Sigmoid colon (tissue), 7 donors: ENCODE measurements around the gene ETV3. TPM values are rescaled to one million over a fixed set of nuclear protein-coding genes. Genes with fewer than 3 reads are reported as not detected.
A peak's percentile ranks its signal among the peaks of the same experiment; 100 is the strongest.

Experiments
- DNase-seq: peaks from one replicate; pipeline ENCODE4 v3.0.0-alpha.2; 2019
- H3K27ac ChIP-seq, 4 donors: fragments of 200-600 bp; sonication (generic); one replicate each; pipeline ENCODE4 v1.5.1; 2016 to 2019; ENCODE audit warnings: mild to moderate bottlenecking in 1 of 4
- H3K27me3 ChIP-seq, 3 donors: fragments of 200-600 bp; sonication (generic); one replicate each; pipeline ENCODE4 v1.5.1; 2019; ENCODE audit warnings: mild to moderate bottlenecking in 1 of 3
- H3K36me3 ChIP-seq, 4 donors: fragments of 200-600 bp; sonication (generic); one replicate each; pipeline ENCODE4 v1.5.1; 2016 to 2019
- H3K4me1 ChIP-seq, 4 donors: fragments of 200-600 bp; sonication (generic); one replicate each; pipeline ENCODE4 v1.5.1; 2017 to 2019
- H3K4me3 ChIP-seq, 4 donors: fragments of 200-600 bp; sonication (generic); one replicate each; pipeline ENCODE4 v1.5.1; 2017 to 2019; ENCODE audit warnings: mild to moderate bottlenecking in 2 of 4, moderate library complexity in 1 of 4
- H3K9me3 ChIP-seq, 4 donors: fragments of 200-600 bp in 3 of 4; sonication (generic) in 3 of 4; one replicate each; pipeline versions ENCODE4 v1.5.1 to v1.6.1; 2013 to 2019
- EP300 ChIP-seq, 4 donors: sonication (generic); formaldehyde crosslinking; IDR thresholded peaks; one replicate each; pipeline ENCODE4 v1.6.1; 2017; ENCODE audit warnings: antibody characterized with exemption in 4 of 4
- POLR2A ChIP-seq, 2 donors: fragments of 450-650 bp; IDR thresholded peaks; one replicate each; pipeline ENCODE4 v1.6.1; 2016; ENCODE audit warnings: antibody characterized with exemption in 2 of 2, mild to moderate bottlenecking in 2 of 2, moderate library complexity in 2 of 2
- POLR2AphosphoS5 ChIP-seq, 4 donors: sonication (generic); formaldehyde crosslinking; IDR thresholded peaks; one replicate each; pipeline ENCODE4 v1.6.1; 2017; ENCODE audit warnings: antibody characterized with exemption in 4 of 4
- WGBS, 2 donors: extraction: QIAGEN DNeasy Blood & Tissue Kit; methylation state at CpG; one replicate each; pipeline ENCODE4 v1.1.7; 2013; 5-methylcytosine and 5-hydroxymethylcytosine counted together
- intact Hi-C: fragments of 100-400 bp; cut with DNase I; formaldehyde crosslinking; loops from one replicate; pipeline ENCODE4 v1.15.1; 2023
- polyA plus RNA-seq, 3 donors: library from polyadenylated mRNA; stranded (reverse); fragments of 200-250 nt; gene quantifications; one replicate each; pipeline ENCODE4 v1.2.3, GENCODE V29; 2013
- total RNA-seq, 4 donors: library from RNA; depleted of rRNA; stranded (reverse); fragments of >200 nt; gene quantifications; one replicate each; pipeline ENCODE4 v1.1.0, GENCODE V29; 2016
- TF ChIP-seq, protein P1 (sequence below), 4 experiments: fragments of 450-650 bp in 3 of 4; fragments of 200-600 bp in 1 of 4; IDR thresholded peaks; one replicate each; pipeline ENCODE4 v1.5.1; 2016 to 2019; ENCODE audit warnings: antibody characterized with exemption in 4 of 4, mild to moderate bottlenecking in 3 of 4, moderate library complexity in 2 of 4
- donor health status: healthy with polysubstance abuse.
- donor health status: Bipolar disorder and iron deficiency.
- donor health status: healthy.

The ETV3 gene
- total and polyA plus RNA-seq, 7 donors, result 6.6 to 20.2 (median 14.1) TPM

DNA sequence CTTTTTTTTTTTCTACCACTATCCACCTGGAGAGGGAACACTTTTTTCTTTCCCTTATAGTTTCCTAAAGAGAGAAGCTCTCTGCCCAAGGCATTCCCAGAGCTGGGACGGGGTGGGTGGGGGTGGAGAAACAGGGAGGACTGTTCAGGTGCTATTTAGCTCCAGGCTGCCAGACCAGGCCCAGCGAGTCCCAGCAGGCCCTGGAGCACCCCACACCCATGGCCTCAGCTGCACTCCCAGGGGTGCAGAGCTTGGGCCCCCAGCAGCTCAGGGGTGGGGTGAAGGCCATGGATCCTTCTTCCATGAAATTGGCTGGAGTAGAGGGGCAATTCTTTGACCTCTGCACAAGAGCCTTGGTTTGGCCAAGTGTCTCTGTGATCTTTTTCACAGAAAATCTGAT, 42.6 kb downstream of the ETV3 start:
- 81 to 86% methylated on average over 2 of the region's 2 CpGs for WGBS, 2 donors
- Histone ChIP-seq H3K9me3 (no peaks in the 10 kb centered on the region), H3K27ac (no peak overlapping the region), H3K4me3 (no peak overlapping the region), H3K36me3 (no peaks in the 10 kb centered on the region), H3K4me1 (peaks cover 0 to 7% (median 5%) of the 10 kb centered on the region in 4 donors), H3K27me3 (no peaks in the 10 kb centered on the region)
- intact Hi-C loops, result no loop called here
- no peak for TF ChIP-seq EP300 (IDR thresholded peaks at IDR 0.05)
- TF ChIP-seq, protein P1, sequence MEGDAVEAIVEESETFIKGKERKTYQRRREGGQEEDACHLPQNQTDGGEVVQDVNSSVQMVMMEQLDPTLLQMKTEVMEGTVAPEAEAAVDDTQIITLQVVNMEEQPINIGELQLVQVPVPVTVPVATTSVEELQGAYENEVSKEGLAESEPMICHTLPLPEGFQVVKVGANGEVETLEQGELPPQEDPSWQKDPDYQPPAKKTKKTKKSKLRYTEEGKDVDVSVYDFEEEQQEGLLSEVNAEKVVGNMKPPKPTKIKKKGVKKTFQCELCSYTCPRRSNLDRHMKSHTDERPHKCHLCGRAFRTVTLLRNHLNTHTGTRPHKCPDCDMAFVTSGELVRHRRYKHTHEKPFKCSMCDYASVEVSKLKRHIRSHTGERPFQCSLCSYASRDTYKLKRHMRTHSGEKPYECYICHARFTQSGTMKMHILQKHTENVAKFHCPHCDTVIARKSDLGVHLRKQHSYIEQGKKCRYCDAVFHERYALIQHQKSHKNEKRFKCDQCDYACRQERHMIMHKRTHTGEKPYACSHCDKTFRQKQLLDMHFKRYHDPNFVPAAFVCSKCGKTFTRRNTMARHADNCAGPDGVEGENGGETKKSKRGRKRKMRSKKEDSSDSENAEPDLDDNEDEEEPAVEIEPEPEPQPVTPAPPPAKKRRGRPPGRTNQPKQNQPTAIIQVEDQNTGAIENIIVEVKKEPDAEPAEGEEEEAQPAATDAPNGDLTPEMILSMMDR (IDR thresholded peaks at IDR 0.05), result no peak
- no peak for TF ChIP-seq POLR2A (IDR thresholded peaks at IDR 0.05)
- TF ChIP-seq POLR2AphosphoS5 (IDR thresholded peaks at IDR 0.05), result no peak
- peak; percentile 18 for DNase-seq

DNA sequence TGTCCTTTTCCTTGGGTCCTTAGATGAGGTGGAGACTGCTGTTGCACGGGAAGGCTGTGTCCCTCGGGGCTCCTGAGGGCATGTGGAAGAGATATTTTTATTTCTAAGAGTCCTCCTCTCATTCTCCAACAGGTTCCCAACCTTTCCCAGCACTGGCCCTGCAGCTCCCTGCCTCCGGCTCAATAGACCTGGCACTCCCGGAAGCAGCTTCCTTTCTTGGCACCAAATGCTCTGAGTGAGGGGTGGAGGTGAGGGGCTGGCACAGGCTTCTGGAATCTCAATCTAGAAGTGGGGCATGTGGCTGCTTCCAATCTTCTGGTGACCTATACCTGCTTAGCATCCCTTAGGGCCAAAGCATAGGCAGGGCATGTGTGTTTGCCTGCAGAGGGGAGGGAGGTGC, 43.1 kb downstream of the ETV3 start:
- TF ChIP-seq, protein P1 (IDR thresholded peaks at IDR 0.05), result no peak
- TF ChIP-seq POLR2AphosphoS5 (IDR thresholded peaks at IDR 0.05), result no peak
- TF ChIP-seq POLR2A (IDR thresholded peaks at IDR 0.05), result no peak
- TF ChIP-seq EP300 (IDR thresholded peaks at IDR 0.05), result no peak
- DNase-seq, result peak; percentile 19

DNA sequence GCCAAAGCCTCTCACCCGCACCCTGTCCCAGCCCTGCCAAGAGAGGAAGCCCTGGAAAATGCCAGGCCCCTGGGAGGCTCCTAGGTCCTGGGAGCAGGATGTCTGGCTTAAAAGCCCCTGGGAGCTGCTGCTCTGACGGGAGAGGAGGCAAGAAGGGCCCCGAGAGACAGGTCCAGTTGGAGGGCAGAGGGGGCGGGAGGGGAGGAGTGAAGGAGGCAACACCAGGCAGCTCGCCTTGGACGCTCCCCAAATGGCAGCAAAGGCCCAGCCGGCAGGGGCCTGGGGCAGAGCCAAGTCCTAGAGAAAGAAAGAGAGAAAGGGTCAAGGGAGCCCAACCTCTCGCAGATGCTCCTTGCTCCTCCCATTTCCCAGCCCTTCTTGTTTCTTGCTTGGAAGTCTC, 45.4 kb downstream of the ETV3 start:
- peaks cover 0 to 16% (median 11%) of the 10 kb centered on the region in 4 donors for H3K4me1 ChIP-seq
- 67 to 71% methylated on average over 8 of the region's 8 CpGs for WGBS, 2 donors
- DNase-seq, result peak; percentile 63
- H3K36me3 ChIP-seq, result no peaks in the 10 kb centered on the region
- no peak overlapping the region for H3K27ac ChIP-seq
- intact Hi-C loops, result no loop called here
- TF ChIP-seq EP300 (IDR thresholded peaks at IDR 0.05) (no peak), POLR2A (IDR thresholded peaks at IDR 0.05) (no peak), POLR2AphosphoS5 (IDR thresholded peaks at IDR 0.05) (no peak)
- TF ChIP-seq, protein P1 (IDR thresholded peaks at IDR 0.05), result no peak
- H3K9me3 ChIP-seq, result no peaks in the 10 kb centered on the region
- no peak overlapping the region for H3K4me3 ChIP-seq
- no peaks in the 10 kb centered on the region for H3K27me3 ChIP-seq

More for the DNA sequence above, 43.1 kb downstream of the ETV3 start:
- Histone ChIP-seq H3K4me1 (peaks cover 0 to 12% (median 10%) of the 10 kb centered on the region in 4 donors), H3K27me3 (no peaks in the 10 kb centered on the region), H3K27ac (no peak overlapping the region), H3K36me3 (no peaks in the 10 kb centered on the region), H3K4me3 (no peak overlapping the region), H3K9me3 (no peaks in the 10 kb centered on the region)
- intact Hi-C loops, result no loop called here
- WGBS, 2 donors, result 70 to 82% methylated on average over 4 of the region's 4 CpGs

DNA sequence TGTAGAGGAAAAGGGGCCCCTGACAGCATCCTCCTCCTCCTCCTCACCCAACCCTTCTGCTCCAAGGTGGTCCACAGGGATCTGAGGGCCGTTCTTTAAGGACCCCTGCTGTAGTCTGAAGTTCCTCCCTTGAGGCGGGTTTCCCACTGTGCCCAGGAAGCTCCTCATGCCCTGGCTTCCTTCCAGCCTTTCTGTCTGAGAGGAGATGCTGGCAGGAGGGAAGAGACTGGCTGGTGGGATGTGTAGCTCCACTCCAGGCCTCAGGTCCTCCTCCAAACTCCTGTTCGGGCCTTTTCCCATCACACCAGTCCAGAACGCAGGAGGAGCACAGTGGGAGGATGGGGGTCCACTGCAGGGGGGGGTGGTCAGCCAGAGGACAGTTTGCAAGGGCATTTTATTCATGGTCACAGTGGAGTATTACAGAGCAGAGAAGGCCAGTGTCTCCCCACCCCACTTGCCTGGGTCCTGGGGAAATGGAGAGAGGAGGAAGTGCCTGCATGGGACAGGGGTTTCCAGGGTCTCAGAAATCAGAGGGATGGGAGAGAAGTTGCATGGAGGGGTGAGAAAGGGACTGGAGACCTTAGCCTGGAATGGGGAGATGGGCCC, 46.4 kb downstream of the ETV3 start:
- WGBS, 2 donors, result 78 to 80% methylated on average over 4 of the region's 4 CpGs
- Histone ChIP-seq H3K4me1 (peaks cover 0 to 16% (median 11%) of the 10 kb centered on the region in 4 donors), H3K27me3 (no peaks in the 10 kb centered on the region), H3K9me3 (no peaks in the 10 kb centered on the region), H3K27ac (no peak overlapping the region), H3K36me3 (no peaks in the 10 kb centered on the region), H3K4me3 (no peak overlapping the region)
- intact Hi-C loops, result no loop called here
- peak; percentile 48 for DNase-seq
- TF ChIP-seq POLR2A (IDR thresholded peaks at IDR 0.05) (no peak), EP300 (IDR thresholded peaks at IDR 0.05) (no peak), POLR2AphosphoS5 (IDR thresholded peaks at IDR 0.05) (no peak)
- TF ChIP-seq, protein P1 (IDR thresholded peaks at IDR 0.05), result no peak

DNA sequence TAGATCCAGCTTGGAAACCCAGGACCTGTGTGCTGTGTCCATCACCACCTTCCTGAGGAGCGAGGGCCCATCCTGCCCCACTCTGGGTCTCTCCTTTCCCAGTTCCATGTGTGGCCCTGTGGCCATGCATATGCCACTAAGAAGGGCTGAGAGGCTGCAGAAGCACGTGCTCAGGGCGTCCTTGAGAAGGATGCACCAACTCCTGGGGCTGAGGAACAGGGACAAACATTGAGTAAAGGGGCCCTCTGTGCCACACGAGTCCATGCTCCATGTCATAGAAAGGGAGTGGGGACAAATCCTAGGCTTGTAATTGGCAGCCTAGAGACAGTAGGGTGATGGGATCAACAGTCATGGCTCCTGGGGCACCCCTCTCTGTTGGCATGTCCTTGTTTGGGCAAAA, 47.0 kb downstream of the ETV3 start:
- Histone ChIP-seq H3K4me3 (no peak overlapping the region), H3K4me1 (peaks cover 0 to 16% (median 11%) of the 10 kb centered on the region in 4 donors), H3K27ac (no peak overlapping the region), H3K36me3 (no peaks in the 10 kb centered on the region), H3K27me3 (no peaks in the 10 kb centered on the region), H3K9me3 (no peaks in the 10 kb centered on the region)
- intact Hi-C loops, result no loop called here
- 90 to 92% methylated on average over 4 of the region's 4 CpGs for WGBS, 2 donors
- TF ChIP-seq, protein P1 (IDR thresholded peaks at IDR 0.05), result no peak
- DNase-seq, result peak; percentile 37
